T-helper 17 cell (primary cell): ENCODE results near the gene MAFG. TPM values are rescaled to one million over a fixed set of nuclear protein-coding genes. Genes with fewer than 3 reads are reported as not detected.

Experiments used
- ATAC-seq: fragments of 150-1000 bp; cut with Tn5 transposase; 2 replicates; pipeline ENCODE4 v1.10.0; 2021; ENCODE audit warnings: mild to moderate bottlenecking, moderate library complexity
- DNase-seq, 3 donors: peaks; one replicate each; pipeline versions ENCODE4 v3.0.0 to v3.0.0-alpha.2; 2020 to 2021
- H3K9me3 ChIP-seq: one replicate; pipeline ENCODE4 v1.7.0; 2013; ENCODE audit warnings: low read length, mild to moderate bottlenecking; ENCODE audit not compliant: control insufficient read depth, poor library complexity, severe bottlenecking
- H3K27ac Mint-ChIP-seq: one replicate; pipeline ENCODE4 v1.8.0; 2022; ENCODE audit warnings: mild to moderate bottlenecking, moderate library complexity, mixed read lengths
- H3K27me3 Mint-ChIP-seq: one replicate; pipeline ENCODE4 v1.8.0; 2022; ENCODE audit warnings: mixed read lengths
- H3K36me3 Mint-ChIP-seq: one replicate; pipeline ENCODE4 v1.8.0; 2022; ENCODE audit warnings: low read depth, mixed read lengths
- H3K4me1 Mint-ChIP-seq: one replicate; pipeline ENCODE4 v1.8.0; 2022; ENCODE audit warnings: mild to moderate bottlenecking, mixed read lengths
- H3K4me3 Mint-ChIP-seq: one replicate; pipeline ENCODE4 v1.8.0; 2022; ENCODE audit warnings: mild to moderate bottlenecking, moderate library complexity, mixed read lengths
- total RNA-seq, 4 donors: library from RNA in 2 of 4; stranded (reverse) in 2 of 4; gene quantifications; one replicate each; pipeline ENCODE4 v1.2.3 and lab custom pipeline; 2022 to 2026

Gene MAFG
- total RNA-seq (10 to 100 TPM; 15.4 to 23.0 TPM), total RNA-seq (lab: John Stamatoyannopoulos, UW) (20.3 to 99.5 reads per million in 2 donors)

GRCh38 chr17:81927653-81928543, at the start of gene MAFG:
Gene MAFG, minus strand, starts transcription at chr17:81927735. Its CDS starts 4,550 bp downstream, at chr17:81923185.
- no peaks in the 10 kb centered on the region for H3K36me3 Mint-ChIP-seq
- H3K4me1 Mint-ChIP-seq = peaks cover 20% of the 10 kb centered on the region
- peaks cover 16% of the 10 kb centered on the region for H3K27me3 Mint-ChIP-seq
- peak within 1 kb of the TSS; percentile 88 for H3K4me3 Mint-ChIP-seq
- DNase-seq (peak; percentile 83 to 88 (median 86)), ATAC-seq (peak; percentile 73)
- no peaks in the 10 kb centered on the region for H3K9me3 ChIP-seq
- H3K27ac Mint-ChIP-seq = peak within 1 kb of the TSS; percentile 93

- DNase-seq (peak in 1 of 3 donors; percentile 31), ATAC-seq (peak; percentile 22)
- no peaks in the 10 kb centered on the region for H3K9me3 ChIP-seq
- Mint-ChIP-seq H3K27me3 (no peaks in the 10 kb centered on the region), H3K27ac (peak overlapping the region; percentile 96), H3K36me3 (no peaks in the 10 kb centered on the region), H3K4me3 (peak overlapping the region; percentile 97), H3K4me1 (peaks cover 18% of the 10 kb centered on the region)
These were observed 49.0 kb upstream of the MAFG start for GRCh38 chr17:81976332-81977210.

GRCh38 chr17:81973432-81973831, 45.9 kb upstream of the MAFG start:
- Mint-ChIP-seq H3K36me3 (no peaks in the 10 kb centered on the region), H3K27ac (no peak overlapping the region), H3K4me3 (no peak overlapping the region), H3K4me1 (peaks cover 9% of the 10 kb centered on the region), H3K27me3 (no peaks in the 10 kb centered on the region)
- H3K9me3 ChIP-seq = no peaks in the 10 kb centered on the region
- DNase-seq = no peak
- no peak for ATAC-seq

GRCh38 chr17:81968850-81969812, 41.6 kb upstream of the MAFG start:
- no peak for ATAC-seq
- Mint-ChIP-seq H3K4me1 (peaks cover 6% of the 10 kb centered on the region), H3K27me3 (no peaks in the 10 kb centered on the region), H3K36me3 (no peaks in the 10 kb centered on the region), H3K27ac (no peak overlapping the region), H3K4me3 (peak overlapping the region; percentile 49)
- no peak for DNase-seq
- H3K9me3 ChIP-seq = no peaks in the 10 kb centered on the region

- H3K9me3 ChIP-seq = no peaks in the 10 kb centered on the region
- Mint-ChIP-seq H3K4me1 (peaks cover 6% of the 10 kb centered on the region), H3K36me3 (no peaks in the 10 kb centered on the region), H3K27ac (peak overlapping the region; percentile 79), H3K4me3 (peak overlapping the region; percentile 71), H3K27me3 (no peaks in the 10 kb centered on the region)
- ATAC-seq (no peak), DNase-seq (no peak)
These were observed 40.8 kb upstream of the MAFG start for GRCh38 chr17:81968396-81968745.

GRCh38 chr17:81967533-81968395, 40.2 kb upstream of the MAFG start:
- no peaks in the 10 kb centered on the region for H3K27me3 Mint-ChIP-seq
- H3K4me1 Mint-ChIP-seq = peaks cover 6% of the 10 kb centered on the region
- peak; percentile 99 for ATAC-seq

DNA sequence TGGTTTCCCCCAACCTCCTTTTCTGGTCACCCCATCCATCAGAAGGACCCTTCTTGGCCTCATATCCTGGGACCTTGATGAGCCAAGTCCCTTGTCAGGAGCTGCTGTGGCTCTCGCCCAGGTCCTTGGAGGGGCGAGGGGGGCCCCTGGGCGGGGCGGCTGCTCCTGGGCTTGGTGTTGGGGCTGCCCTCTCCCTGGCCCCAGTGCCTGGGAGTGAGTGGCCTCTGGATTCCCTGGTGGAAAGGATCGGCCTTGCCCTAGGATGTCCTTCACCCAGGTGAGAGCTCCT, 39.7 kb upstream of the MAFG start:
- no peaks in the 10 kb centered on the region for H3K36me3 Mint-ChIP-seq
- no peaks in the 10 kb centered on the region for H3K27me3 Mint-ChIP-seq
- ATAC-seq (no peak), DNase-seq (no peak)
- no peaks in the 10 kb centered on the region for H3K9me3 ChIP-seq
- H3K4me1 Mint-ChIP-seq = peaks cover 6% of the 10 kb centered on the region
- peak overlapping the region; percentile 7 for H3K4me3 Mint-ChIP-seq
- H3K27ac Mint-ChIP-seq = no peak overlapping the region

More at GRCh38 chr17:81967533-81968395, 40.2 kb upstream of the MAFG start:
- H3K4me3 Mint-ChIP-seq = peak overlapping the region; percentile 71
- DNase-seq = peak; percentile 69 to 80 (median 70)
- H3K9me3 ChIP-seq = no peaks in the 10 kb centered on the region
- no peaks in the 10 kb centered on the region for H3K36me3 Mint-ChIP-seq
- H3K27ac Mint-ChIP-seq = peak overlapping the region; percentile 79

- DNase-seq = no peak
- Mint-ChIP-seq H3K36me3 (no peaks in the 10 kb centered on the region), H3K27me3 (no peaks in the 10 kb centered on the region), H3K27ac (no peak overlapping the region), H3K4me3 (no peak overlapping the region), H3K4me1 (peaks cover 6% of the 10 kb centered on the region)
- ATAC-seq = no peak
- H3K9me3 ChIP-seq = no peaks in the 10 kb centered on the region
These were observed 39.1 kb upstream of the MAFG start for GRCh38 chr17:81966343-81967243.

GRCh38 chr17:81964081-81964849, 36.7 kb upstream of the MAFG start:
- DNase-seq (no peak), ATAC-seq (no peak)
- H3K36me3 Mint-ChIP-seq = no peaks in the 10 kb centered on the region
- H3K4me3 Mint-ChIP-seq = no peak overlapping the region
- no peak overlapping the region for H3K27ac Mint-ChIP-seq
- peaks cover 6% of the 10 kb centered on the region for H3K4me1 Mint-ChIP-seq
- H3K27me3 Mint-ChIP-seq = no peaks in the 10 kb centered on the region
- H3K9me3 ChIP-seq = no peaks in the 10 kb centered on the region

- H3K27me3 Mint-ChIP-seq = peaks cover 11% of the 10 kb centered on the region
- H3K4me3 Mint-ChIP-seq = peak overlapping the region; percentile 52
- no peak for ATAC-seq
- H3K27ac Mint-ChIP-seq = no peak overlapping the region
- H3K4me1 Mint-ChIP-seq = peaks cover 2% of the 10 kb centered on the region
- no peak for DNase-seq
- no peaks in the 10 kb centered on the region for H3K36me3 Mint-ChIP-seq
- H3K9me3 ChIP-seq = no peaks in the 10 kb centered on the region
These were observed 35.2 kb upstream of the MAFG start for GRCh38 chr17:81962499-81963441.
